Activated T-cell treated with anti-CD3 and anti-CD28 coated beads for 4 hours (primary cell): ENCODE measurements around the gene PRDM16.

Source experiments
- DNase-seq: peaks from one replicate; pipeline ENCODE4 v3.0.0-alpha.2; 2020

PRDM16 gene

GRCh38 chr1:3461238-3461933 lies 392.4 kb downstream of the PRDM16 start:
- DNase-seq = no peak

GRCh38 chr1:3461934-3462275 lies 392.9 kb downstream of the PRDM16 start:
- DNase-seq = no peak

- no peak for DNase-seq
Measured at GRCh38 chr1:3462356-3463012, 393.5 kb downstream of the PRDM16 start.

GRCh38 chr1:3463013-3463385 lies 394.0 kb downstream of the PRDM16 start:
- DNase-seq = no peak

- no peak for DNase-seq
Measured at GRCh38 chr1:3463408-3463863, 394.4 kb downstream of the PRDM16 start.

- no peak for DNase-seq
Measured at GRCh38 chr1:3463891-3464648, 395.1 kb downstream of the PRDM16 start.

- DNase-seq = no peak
Measured at GRCh38 chr1:3464649-3465025, 395.6 kb downstream of the PRDM16 start.

GRCh38 chr1:3465091-3465934 lies 396.3 kb downstream of the PRDM16 start:
- no peak for DNase-seq

GRCh38 chr1:3465935-3466321 lies 396.9 kb downstream of the PRDM16 start:
- no peak for DNase-seq

GRCh38 chr1:3466366-3467075 lies 397.5 kb downstream of the PRDM16 start:
- no peak for DNase-seq

- DNase-seq = no peak
Measured at GRCh38 chr1:3467096-3468036, 398.4 kb downstream of the PRDM16 start.

- no peak for DNase-seq
Measured at GRCh38 chr1:3468236-3469103, 399.5 kb downstream of the PRDM16 start.

- no peak for DNase-seq
Measured at GRCh38 chr1:3469104-3469848, 400.3 kb downstream of the PRDM16 start.

- no peak for DNase-seq
Measured at GRCh38 chr1:3469849-3470649, 401.0 kb downstream of the PRDM16 start.

GRCh38 chr1:3470650-3471355 lies 401.8 kb downstream of the PRDM16 start:
- DNase-seq = no peak

GRCh38 chr1:3471356-3472087 lies 402.5 kb downstream of the PRDM16 start:
- DNase-seq = no peak
